Testis (tissue), 3 donors: ENCODE results near the gene LHFPL3. TPM values are rescaled to one million over a fixed set of nuclear protein-coding genes. Genes with fewer than 3 reads are reported as not detected.

Source experiments
- DNase-seq: peaks from one replicate; pipeline ENCODE4 v3.0.0-alpha.2; 2019
- H3K27ac ChIP-seq, 2 donors: fragments of 200-600 bp; sonication (generic); one replicate each; pipeline ENCODE4 v1.5.1; 2019
- H3K27me3 ChIP-seq: fragments of 200-600 bp; sonication (generic); one replicate; pipeline ENCODE4 v1.5.1; 2019
- H3K36me3 ChIP-seq: fragments of 200-600 bp; sonication (generic); one replicate; pipeline ENCODE4 v1.5.1; 2017; ENCODE audit warnings: low read depth; ENCODE audit errors: missing control alignments
- H3K4me1 ChIP-seq: fragments of 200-600 bp; sonication (generic); one replicate; pipeline ENCODE4 v1.5.1; 2019
- H3K4me3 ChIP-seq, 2 donors: fragments of 200-600 bp; sonication (generic); one replicate each; pipeline ENCODE4 v1.5.1; 2017 to 2019
- H3K9me3 ChIP-seq: fragments of 200-600 bp; sonication (generic); one replicate; pipeline ENCODE4 v1.5.1; 2017
- CTCF ChIP-seq, 3 experiments: fragments of 450-650 bp in 2 of 3; fragments of 200-600 bp in 1 of 3; sonication (generic) in 1 of 3; IDR thresholded peaks; one replicate each; pipeline ENCODE4 v1.5.1; 2016 to 2019; ENCODE audit warnings: antibody characterized with exemption in 3 of 3, mild to moderate bottlenecking in 2 of 3, moderate library complexity in 1 of 3
- POLR2A ChIP-seq: fragments of 450-650 bp; IDR thresholded peaks from one replicate; pipeline ENCODE4 v1.6.1; 2017; ENCODE audit warnings: antibody characterized with exemption, mild to moderate bottlenecking, moderate library complexity
- WGBS, 2 donors: methylation state at CpG; one replicate each; pipeline ENCODE4 v1.1.5; 2018; 5-methylcytosine and 5-hydroxymethylcytosine counted together
- intact Hi-C: fragments of 100-400 bp; cut with DNase I; formaldehyde crosslinking; loops from one replicate; pipeline ENCODE4 v1.15.1; 2023; ENCODE audit warnings: low total_unique reads
- polyA plus RNA-seq: library from polyadenylated mRNA; stranded (reverse); fragments of 350-450 nt; fragmentation: Illumina TruSeq; extraction: RNeasy Lipid Tissue Mini Kit (QIAGEN cat#74804); gene quantifications from one replicate; pipeline ENCODE4 v1.2.3, GENCODE V29; 2014; ENCODE audit warnings: low read depth, low replicate concordance; ENCODE audit not compliant: insufficient read depth
- total RNA-seq, 2 donors: library from RNA; depleted of rRNA; stranded (reverse); fragments of >200 nt; gene quantifications; one replicate each; pipeline ENCODE4 v1.2.3, GENCODE V29; 2016

LHFPL3 gene
- total and polyA plus RNA-seq, 3 donors from 2014 or later = 0.17 to 0.47 (median 0.19) TPM

GRCh38 chr7:104656467-104656866, 328.1 kb downstream of the LHFPL3 start:
- peaks cover 5% of the 10 kb centered on the region for H3K4me1 ChIP-seq
- intact Hi-C loops = no loop called here
- no peaks in the 10 kb centered on the region for H3K36me3 ChIP-seq
- H3K27ac ChIP-seq = no peak overlapping the region
- no peak for DNase-seq
- WGBS, 2 donors = 86 to 94% methylated on average over 1 of the region's 1 CpG
- no peaks in the 10 kb centered on the region for H3K9me3 ChIP-seq
- TF ChIP-seq POLR2A (no peak), CTCF (IDR thresholded peaks at IDR 0.05) (no peak)
- H3K27me3 ChIP-seq = no peaks in the 10 kb centered on the region
- no peak overlapping the region for H3K4me3 ChIP-seq

DNA sequence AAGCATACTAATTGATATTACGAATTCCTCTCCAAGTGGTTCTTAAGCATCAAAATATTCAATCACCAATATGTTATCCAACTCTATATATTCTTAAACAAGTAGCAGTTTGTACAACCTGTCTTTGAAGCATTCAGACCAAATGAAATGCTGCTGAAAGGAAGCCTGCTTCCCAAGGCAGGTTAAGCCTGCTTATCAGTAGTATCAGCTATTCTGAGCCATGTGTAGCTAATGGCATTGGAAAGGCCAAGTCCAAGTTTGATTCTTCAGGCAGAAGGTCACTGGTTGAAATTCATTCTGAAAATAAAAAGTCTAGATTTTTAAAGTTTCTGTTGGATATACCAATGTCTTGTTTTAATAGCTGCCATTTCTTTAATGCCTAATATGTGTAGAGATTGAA, 328.7 kb downstream of the LHFPL3 start:
- WGBS, 2 donors = 95 to 100% methylated on average over 1 of the region's 1 CpG
- no peaks in the 10 kb centered on the region for H3K36me3 ChIP-seq
- H3K9me3 ChIP-seq = no peaks in the 10 kb centered on the region
- no peaks in the 10 kb centered on the region for H3K27me3 ChIP-seq
- H3K27ac ChIP-seq = no peak overlapping the region
- no peak for DNase-seq
- TF ChIP-seq CTCF (IDR thresholded peaks at IDR 0.05) = no peak
- no peak for TF ChIP-seq POLR2A
- peaks cover 5% of the 10 kb centered on the region for H3K4me1 ChIP-seq
- intact Hi-C loops = no loop called here
- H3K4me3 ChIP-seq = no peak overlapping the region

DNA sequence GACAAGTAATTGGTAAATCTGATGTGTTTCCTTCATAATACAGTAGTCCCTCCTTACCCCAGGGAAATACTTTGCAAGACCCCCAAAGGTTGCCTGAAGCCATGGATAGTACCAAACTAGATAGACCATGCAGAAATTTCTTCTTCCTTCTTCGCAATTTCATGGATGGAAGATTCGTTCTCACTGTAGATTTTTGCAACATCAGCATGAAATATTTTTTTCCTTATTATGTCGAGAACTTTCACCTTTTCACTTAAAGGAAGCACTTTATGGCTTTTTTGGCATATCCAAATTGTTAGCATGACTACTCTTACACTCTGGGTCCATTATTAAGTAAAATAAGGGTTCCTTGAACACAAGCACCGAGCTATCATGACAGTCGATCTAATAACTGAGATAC, 333.2 kb downstream of the LHFPL3 start:
- WGBS, 2 donors = 79 to 86% methylated on average over 5 of the region's 5 CpGs
- Histone ChIP-seq H3K36me3 (no peaks in the 10 kb centered on the region), H3K27me3 (no peaks in the 10 kb centered on the region), H3K4me3 (no peak overlapping the region), H3K9me3 (no peaks in the 10 kb centered on the region), H3K4me1 (no peaks in the 10 kb centered on the region), H3K27ac (no peak overlapping the region)
- TF ChIP-seq CTCF (IDR thresholded peaks at IDR 0.05) (no peak), POLR2A (no peak)
- no peak for DNase-seq
- intact Hi-C loops = no loop called here

DNA sequence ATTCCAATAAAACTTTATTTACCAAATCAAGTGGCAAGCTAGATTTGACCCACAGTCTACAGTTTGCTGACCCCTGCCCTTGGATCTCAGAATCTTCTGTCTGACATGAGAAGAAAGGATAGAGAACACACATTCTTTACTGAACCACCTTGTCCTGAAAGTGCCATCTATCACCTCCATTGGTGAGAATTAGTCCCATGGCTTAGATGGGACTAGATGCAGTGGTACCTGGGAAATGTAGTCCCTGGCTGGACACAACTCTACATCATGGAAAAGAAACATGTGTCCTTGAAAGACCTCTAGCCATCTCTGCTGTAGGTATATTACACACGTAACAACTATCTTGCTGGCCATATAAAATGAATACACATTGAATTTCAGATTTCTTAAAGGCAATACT, 336.2 kb downstream of the LHFPL3 start:
- no peaks in the 10 kb centered on the region for H3K9me3 ChIP-seq
- no peaks in the 10 kb centered on the region for H3K36me3 ChIP-seq
- no peaks in the 10 kb centered on the region for H3K27me3 ChIP-seq
- no peak for TF ChIP-seq CTCF (IDR thresholded peaks at IDR 0.05)
- TF ChIP-seq POLR2A = no peak
- intact Hi-C loops = no loop called here
- no peak overlapping the region for H3K4me3 ChIP-seq
- no peaks in the 10 kb centered on the region for H3K4me1 ChIP-seq
- DNase-seq = no peak
- no peak overlapping the region for H3K27ac ChIP-seq
- WGBS, 2 donors = 66 to 71% methylated on average over 1 of the region's 1 CpG

GRCh38 chr7:104677587-104677986, 349.2 kb downstream of the LHFPL3 start:
- intact Hi-C loops = no loop called here
- Histone ChIP-seq H3K36me3 (no peaks in the 10 kb centered on the region), H3K27me3 (no peaks in the 10 kb centered on the region), H3K27ac (no peak overlapping the region), H3K9me3 (no peaks in the 10 kb centered on the region), H3K4me1 (no peaks in the 10 kb centered on the region), H3K4me3 (no peak overlapping the region)
- 60 to 65% methylated on average over 5 of the region's 5 CpGs for WGBS, 2 donors
- TF ChIP-seq CTCF (IDR thresholded peaks at IDR 0.05) (no peak), POLR2A (no peak)
- DNase-seq = no peak
